CD14-positive monocyte (primary cell): Measurements from ENCODE around the gene TNXB. TPM values are rescaled to one million over a fixed set of nuclear protein-coding genes. Genes with fewer than 3 reads are reported as not detected.

ENCODE experiments used
- DNase-seq, 3 donors: peaks; one replicate each; pipeline ENCODE4 v3.0.0-alpha.2; 2011 to 2022
- H2AFZ ChIP-seq: 2 replicates; pipeline ENCODE4 v1.6.0; 2012; ENCODE audit warnings: mild to moderate bottlenecking, low read depth, low read length, inconsistent platforms; ENCODE audit not compliant: insufficient read depth, poor library complexity, severe bottlenecking
- H3K27ac ChIP-seq, 2 donors: 1 replicate in 1 of 2; 2 replicates in 1 of 2; pipeline ENCODE4 v1.5.1; 2012 to 2013; ENCODE audit warnings: low read length in 2 of 2, control low read depth in 1 of 2, inconsistent platforms in 1 of 2, low read depth in 1 of 2, mild to moderate bottlenecking in 1 of 2
- H3K27me3 ChIP-seq, 2 donors: one replicate each; pipeline versions ENCODE4 v1.6.0 to v1.6.1; 2011 to 2013; ENCODE audit warnings: low read length in 2 of 2; ENCODE audit not compliant: control insufficient read depth in 2 of 2, insufficient read depth in 2 of 2
- H3K36me3 ChIP-seq, 2 donors: replicated peaks in 1 of 2; 1 replicate in 1 of 2; 2 replicates in 1 of 2; pipeline versions ENCODE4 v1.5.1 to v1.6.1; 2012 to 2013; ENCODE audit warnings: low read length in 2 of 2, control low read depth in 1 of 2, inconsistent platforms in 1 of 2, mild to moderate bottlenecking in 1 of 2; ENCODE audit not compliant: insufficient read depth in 2 of 2, control insufficient read depth in 1 of 2
- H3K4me1 ChIP-seq, 2 donors: 1 replicate in 1 of 2; 2 replicates in 1 of 2; pipeline versions ENCODE4 v1.5.1 to v1.6.1; 2012 to 2013; ENCODE audit warnings: low read length in 2 of 2, control low read depth in 1 of 2, inconsistent platforms in 1 of 2, mild to moderate bottlenecking in 1 of 2, moderate library complexity in 1 of 2; ENCODE audit not compliant: insufficient read depth in 2 of 2, control insufficient read depth in 1 of 2
- H3K4me2 ChIP-seq: replicated peaks from 2 replicates; pipeline ENCODE3; 2012; ENCODE audit warnings: low read length, moderate library complexity, mild to moderate bottlenecking; ENCODE audit not compliant: poor library complexity, severe bottlenecking; ENCODE audit errors: extremely low read depth
- H3K4me3 ChIP-seq, 3 experiments: fragments of 200-600 bp in 1 of 3; sonication (generic) in 1 of 3; replicated peaks in 1 of 3; 1 replicate in 2 of 3; 2 replicates in 1 of 3; pipeline ENCODE4 v1.5.1; 2011 to 2013; ENCODE audit warnings: low read length in 3 of 3, mild to moderate bottlenecking in 3 of 3, control low read depth in 2 of 3, low read depth in 2 of 3, inconsistent platforms in 1 of 3, moderate library complexity in 1 of 3
- H3K79me2 ChIP-seq: 2 replicates; pipeline ENCODE4 v1.6.0; 2012; ENCODE audit warnings: mild to moderate bottlenecking, control low read depth, inconsistent platforms, low read length, moderate library complexity; ENCODE audit not compliant: insufficient read depth
- H3K9ac ChIP-seq: 2 replicates; pipeline ENCODE4 v1.6.0; 2017; ENCODE audit warnings: low read length, mild to moderate bottlenecking; ENCODE audit not compliant: insufficient read depth, poor library complexity, severe bottlenecking
- H3K9me3 ChIP-seq, 2 donors: replicated peaks in 1 of 2; 1 replicate in 1 of 2; 2 replicates in 1 of 2; pipeline versions ENCODE4 v1.5.1 to v1.6.1; 2012 to 2013; ENCODE audit warnings: low read length in 2 of 2, control low read depth in 1 of 2; ENCODE audit not compliant: control insufficient read depth in 1 of 2, insufficient read depth in 1 of 2
- H4K20me1 ChIP-seq: 2 replicates; pipeline ENCODE4 v1.6.0; 2012; ENCODE audit warnings: mild to moderate bottlenecking, low read length, control low read depth, moderate library complexity; ENCODE audit not compliant: insufficient read depth
- H3K27ac Mint-ChIP-seq, 7 donors: one replicate each; pipeline ENCODE4 v1.8.0; 2020; ENCODE audit warnings: mild to moderate bottlenecking in 7 of 7, mixed read lengths in 7 of 7, moderate library complexity in 6 of 7, inconsistent platforms in 2 of 7
- H3K27me3 Mint-ChIP-seq, 3 donors: one replicate each; pipeline ENCODE4 v1.8.0; 2021 to 2022; ENCODE audit warnings: low read depth in 3 of 3, mild to moderate bottlenecking in 3 of 3, mixed read lengths in 3 of 3, moderate library complexity in 3 of 3, inconsistent platforms in 1 of 3
- H3K36me3 Mint-ChIP-seq, 2 donors: one replicate each; pipeline ENCODE4 v1.8.0; 2020; ENCODE audit warnings: mixed read lengths in 2 of 2, inconsistent platforms in 1 of 2, mild to moderate bottlenecking in 1 of 2
- H3K4me1 Mint-ChIP-seq: one replicate; pipeline ENCODE4 v1.8.0; 2020; ENCODE audit warnings: mild to moderate bottlenecking, mixed read lengths
- H3K4me3 Mint-ChIP-seq, 2 donors: one replicate each; pipeline ENCODE4 v1.8.0; 2020; ENCODE audit warnings: mild to moderate bottlenecking in 2 of 2, mixed read lengths in 2 of 2, moderate library complexity in 1 of 2
- H3K9me3 Mint-ChIP-seq, 7 donors: one replicate each; pipeline ENCODE4 v1.8.0; 2020 to 2022; ENCODE audit warnings: mixed read lengths in 7 of 7, mild to moderate bottlenecking in 6 of 7, moderate library complexity in 6 of 7, inconsistent platforms in 2 of 7
- CTCF ChIP-seq: fragments of 200-600 bp; IDR thresholded peaks from one replicate; pipeline ENCODE4 v1.8.0; 2022; ENCODE audit warnings: antibody characterized with exemption, mild to moderate bottlenecking
- WGBS: methylation state at CpG from one replicate; pipeline ENCODE4 v1.1.5; 2013; ENCODE audit warnings: missing lambda C conversion rate; ENCODE audit not compliant: insufficient coverage; 5-methylcytosine and 5-hydroxymethylcytosine counted together
- intact Hi-C, 2 donors: fragments of 100-400 bp; cut with micrococcal nuclease; formaldehyde crosslinking; loops; one replicate each; pipeline versions ENCODE4 v1.15.0 to v1.15.1; 2023
- polyA plus RNA-seq, 3 donors: library from polyadenylated mRNA; depleted of rRNA in 1 of 3; unstranded in 2 of 3; stranded (reverse) in 1 of 3; fragments of 300-500 nt in 2 of 3; fragments of >200 nt in 1 of 3; fragmentation: Illumina TruSeq in 2 of 3; gene quantifications; 1 replicate in 2 of 3; 2 replicates in 1 of 3; pipeline ENCODE4 v1.2.3, GENCODE V29; 2012 to 2021

TNXB gene
- polyA plus RNA-seq, 3 donors, result 1.2 TPM; not detected in 2

- no peak for DNase-seq
- H3K9ac ChIP-seq, result no peak overlapping the region
- TF ChIP-seq CTCF, result no peak
- Mint-ChIP-seq H3K27me3 (peaks cover 44 to 66% (median 56%) of the 10 kb centered on the region in 3 donors), H3K36me3 (no peaks in the 10 kb centered on the region), H3K4me3 (peak overlapping the region in 1 of 2 donors; percentile 76), H3K27ac (no peak overlapping the region), H3K4me1 (peaks cover 4% of the 10 kb centered on the region), H3K9me3 (peaks cover 0 to 9% (median 0%) of the 10 kb centered on the region in 7 donors)
- H4K20me1 ChIP-seq, result no peaks in the 10 kb centered on the region
- no peaks in the 10 kb centered on the region for H3K36me3 ChIP-seq
- H3K4me2 ChIP-seq, result no peak overlapping the region
- H3K79me2 ChIP-seq, result no peaks in the 10 kb centered on the region
- WGBS, result 83% methylated on average over 2 of the region's 3 CpGs
- intact Hi-C loops, result no loop called here
- no peak overlapping the region for H3K4me3 ChIP-seq
- H3K9me3 ChIP-seq, result peaks cover 0 to 13% of the 10 kb centered on the region in 2 donors
- H2AFZ ChIP-seq, result no peak overlapping the region
- H3K27me3 ChIP-seq, result peaks cover 17 to 45% of the 10 kb centered on the region in 2 donors
- H3K4me1 ChIP-seq, result no peaks in the 10 kb centered on the region
- no peak overlapping the region for H3K27ac ChIP-seq
Measured at GRCh38 chr6:32097364-32097763, 11.8 kb downstream of the TNXB start.

GRCh38 chr6:32096394-32097258 lies 12.5 kb downstream of the TNXB start:
- H3K4me1 Mint-ChIP-seq, result peaks cover 4% of the 10 kb centered on the region
- DNase-seq, result no peak
- intact Hi-C loops, result no loop called here
- Histone ChIP-seq H2AFZ (no peak overlapping the region), H3K79me2 (no peaks in the 10 kb centered on the region), H3K4me2 (no peak overlapping the region), H3K9ac (no peak overlapping the region), H3K4me1 (no peaks in the 10 kb centered on the region), H3K27ac (no peak overlapping the region), H3K27me3 (peaks cover 17 to 45% of the 10 kb centered on the region in 2 donors), H4K20me1 (no peaks in the 10 kb centered on the region), H3K9me3 (peaks cover 0 to 13% of the 10 kb centered on the region in 2 donors), H3K36me3 (no peaks in the 10 kb centered on the region), H3K4me3 (no peak overlapping the region)
- H3K36me3 Mint-ChIP-seq, result no peaks in the 10 kb centered on the region
- H3K27me3 Mint-ChIP-seq, result peaks cover 47 to 66% (median 56%) of the 10 kb centered on the region in 3 donors
- no peak for TF ChIP-seq CTCF
- H3K9me3 Mint-ChIP-seq, result peaks cover 0 to 9% (median 0%) of the 10 kb centered on the region in 7 donors
- peak overlapping the region in 1 of 2 donors; percentile 76 for H3K4me3 Mint-ChIP-seq
- 19% methylated on average over 88 of the region's 90 CpGs for WGBS
- no peak overlapping the region for H3K27ac Mint-ChIP-seq
